ENCODE results near the gene RIPOR2. TPM values are rescaled to one million over a fixed set of nuclear protein-coding genes. Genes with fewer than 3 reads are reported as not detected.

The RIPOR2 gene
- total and polyA plus RNA-seq, 10 of the 15 experiments (the other 5 are each of a cell fraction or from before 2014, with no cell fraction given) = 22.2 to 48.2 (median 34.7) TPM

- TF ChIP-seq E4F1 (IDR thresholded peaks at IDR 0.05; ENCODE audit: borderline replicate concordance, partially characterized antibody) (no peak), CBX3 (IDR thresholded peaks at IDR 0.05; ENCODE audit: borderline replicate concordance, low read depth) (no peak), CREM (IDR thresholded peaks at IDR 0.05; ENCODE audit: low read depth) (no peak), KLF5 (IDR thresholded peaks at IDR 0.05; ENCODE audit: partially characterized antibody) (no peak)
These were observed 88.4 kb downstream of the RIPOR2 start (continued) for GRCh38 chr6:24847402-24847801.

- Histone ChIP-seq H3K4me1 (ENCODE audit: control insufficient read depth, insufficient read depth, low read length) (no peaks in the 10 kb centered on the region), H3K27me3 (replicated peaks in 1 of 2; ENCODE audit: control insufficient read depth in 2 of 2, insufficient read depth in 2 of 2, low read length in 1 of 2) (no peaks in the 10 kb centered on the region), H2AFZ (ENCODE audit: control insufficient read depth, low read depth, low read length) (no peak overlapping the region), H3K9ac (ENCODE audit: control insufficient read depth, insufficient read depth, low read length) (no peak overlapping the region), H3K79me2 (ENCODE audit: control insufficient read depth, insufficient read depth, low read length) (no peaks in the 10 kb centered on the region), H3K27ac (ENCODE audit: control insufficient read depth, insufficient read depth) (no peak overlapping the region), H3K4me3 (no peak overlapping the region), H3K36me3 (ENCODE audit: control insufficient read depth in 2 of 2, insufficient read depth in 2 of 2, low read length in 1 of 2) (peaks cover 6 to 20% of the 10 kb centered on the region in 2 experiments), H3K9me3 (replicated peaks; ENCODE audit: control insufficient read depth, insufficient read depth, low read length) (no peaks in the 10 kb centered on the region), H3K4me2 (ENCODE audit: control insufficient read depth, insufficient read depth) (no peak overlapping the region), H4K20me1 (ENCODE audit: control insufficient read depth, insufficient read depth) (no peaks in the 10 kb centered on the region)
- CTCF ChIA-PET = interaction anchor here (0.9 to 1.9 kb wide), 4 partner anchors 12 to 172 kb away, joined by 3 to 5 read pairs (median 3); no protein-coding TSS in a partner anchor
- intact Hi-C loops (cut with micrococcal nuclease; ENCODE audit: unreplicated experiment) (no loop called here), in situ Hi-C loops (cut with MboI) (no loop called here)
- WGBS (ENCODE audit: insufficient coverage, insufficient replicate concordance, low lambda C conversion rate, missing lambda C conversion rate) = 85% methylated on average over 4 of the region's 4 CpGs
- POLR2A ChIA-PET = interaction anchor here (0.7 kb wide), 2 partner anchors 14 to 81 kb away, joined by 4 to 7 read pairs; no protein-coding TSS in a partner anchor
- DNase-seq (ENCODE audit: low read depth, low spot score) (no peak), ATAC-seq (peak; percentile 22; the same call in 1 of the 3 replicates), FAIRE-seq (no peak)
- SMC1A ChIA-PET (ENCODE audit: uncharacterized antibody, unreplicated experiment) = interaction anchor here (1.4 to 3.9 kb wide), 5 partner anchors 11 to 182 kb away, joined by 3 to 16 read pairs (median 7); no protein-coding TSS in a partner anchor
- RAD21 ChIA-PET (ENCODE audit: unreplicated experiment) = interaction anchor here (0.9 kb wide), 1 partner anchor 65 kb away, joined by 3 read pairs; no protein-coding TSS in a partner anchor
- TF ChIP-seq RB1 (IDR thresholded peaks at IDR 0.05; ENCODE audit: borderline replicate concordance) = no peak
- no peak for TF ChIP-seq CHD1 (IDR thresholded peaks at IDR 0.05; ENCODE audit: low read depth, low read length)
- TF ChIP-seq SP1 (IDR thresholded peaks at IDR 0.05; ENCODE audit: low read depth, low read length) = no peak
- TF ChIP-seq ELK1 (IDR thresholded peaks at IDR 0.05; ENCODE audit: low read depth, low read length) = no peak
- no peak for TF ChIP-seq SIX5 (IDR thresholded peaks at IDR 0.05; ENCODE audit: low read depth, low read length, severe bottlenecking)
- BruUV-seq (replicated peaks) = no TSS peak
These were observed 90.2 kb downstream of the RIPOR2 start for GRCh38 chr6:24845578-24845977.
